Suprapubic skin (tissue), 3 donors: ENCODE results near the gene PAFAH1B1.

ENCODE experiments used
- POLR2A ChIP-seq, 2 donors: fragments of 450-650 bp; IDR thresholded peaks; one replicate each; pipeline ENCODE4 v1.6.1; 2017; ENCODE audit warnings: antibody characterized with exemption in 2 of 2, mild to moderate bottlenecking in 2 of 2, moderate library complexity in 2 of 2
- TF ChIP-seq, protein P1 (sequence below), 2 donors: fragments of 200-600 bp in 1 of 2; fragments of 450-650 bp in 1 of 2; sonication (generic) in 1 of 2; IDR thresholded peaks; one replicate each; pipeline ENCODE4 v1.5.1; 2016 to 2019; ENCODE audit warnings: antibody characterized with exemption in 2 of 2, mild to moderate bottlenecking in 1 of 2, moderate library complexity in 1 of 2

GRCh38 chr17:2709183-2709661 is 115.8 kb downstream of the PAFAH1B1 start:
- no peak for TF ChIP-seq POLR2A (IDR thresholded peaks at IDR 0.05)
- TF ChIP-seq, protein P1, sequence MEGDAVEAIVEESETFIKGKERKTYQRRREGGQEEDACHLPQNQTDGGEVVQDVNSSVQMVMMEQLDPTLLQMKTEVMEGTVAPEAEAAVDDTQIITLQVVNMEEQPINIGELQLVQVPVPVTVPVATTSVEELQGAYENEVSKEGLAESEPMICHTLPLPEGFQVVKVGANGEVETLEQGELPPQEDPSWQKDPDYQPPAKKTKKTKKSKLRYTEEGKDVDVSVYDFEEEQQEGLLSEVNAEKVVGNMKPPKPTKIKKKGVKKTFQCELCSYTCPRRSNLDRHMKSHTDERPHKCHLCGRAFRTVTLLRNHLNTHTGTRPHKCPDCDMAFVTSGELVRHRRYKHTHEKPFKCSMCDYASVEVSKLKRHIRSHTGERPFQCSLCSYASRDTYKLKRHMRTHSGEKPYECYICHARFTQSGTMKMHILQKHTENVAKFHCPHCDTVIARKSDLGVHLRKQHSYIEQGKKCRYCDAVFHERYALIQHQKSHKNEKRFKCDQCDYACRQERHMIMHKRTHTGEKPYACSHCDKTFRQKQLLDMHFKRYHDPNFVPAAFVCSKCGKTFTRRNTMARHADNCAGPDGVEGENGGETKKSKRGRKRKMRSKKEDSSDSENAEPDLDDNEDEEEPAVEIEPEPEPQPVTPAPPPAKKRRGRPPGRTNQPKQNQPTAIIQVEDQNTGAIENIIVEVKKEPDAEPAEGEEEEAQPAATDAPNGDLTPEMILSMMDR (IDR thresholded peaks at IDR 0.05), result no peak
